HG03460 (cell line): ENCODE measurements around the gene HIVEP2.
A peak's percentile ranks its signal among the peaks of the same experiment; 100 is the strongest.

Experiments used
- ATAC-seq: cut with Tn5 transposase; IDR thresholded peaks from one replicate; pipeline ENCODE4 v1.9.1; 2021; ENCODE audit not compliant: unreplicated experiment

HIVEP2 gene

DNA sequence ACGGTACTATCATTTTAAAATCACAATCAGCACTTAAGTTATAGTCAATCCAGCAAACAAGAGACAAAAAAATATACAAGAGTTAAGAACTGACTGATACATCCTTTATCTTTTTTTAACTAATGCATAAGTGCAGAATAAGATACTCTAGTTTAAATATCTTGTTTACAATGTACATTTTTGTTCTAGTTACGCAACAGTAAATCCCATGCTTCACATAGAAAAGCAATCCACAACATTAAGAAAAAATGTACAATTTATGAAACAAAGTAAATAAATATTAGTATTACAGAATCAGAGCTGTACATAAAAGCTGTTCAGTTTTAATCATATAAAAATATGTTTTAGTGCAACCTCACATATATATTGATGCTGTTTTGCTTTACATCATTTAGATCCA, 192.6 kb downstream of the HIVEP2 start:
- ATAC-seq: no peak

- ATAC-seq: no peak
Measured at GRCh38 chr6:142751452-142751851, 193.5 kb downstream of the HIVEP2 start.

GRCh38 chr6:142750998-142751397, 194.0 kb downstream of the HIVEP2 start:
- ATAC-seq: no peak

DNA sequence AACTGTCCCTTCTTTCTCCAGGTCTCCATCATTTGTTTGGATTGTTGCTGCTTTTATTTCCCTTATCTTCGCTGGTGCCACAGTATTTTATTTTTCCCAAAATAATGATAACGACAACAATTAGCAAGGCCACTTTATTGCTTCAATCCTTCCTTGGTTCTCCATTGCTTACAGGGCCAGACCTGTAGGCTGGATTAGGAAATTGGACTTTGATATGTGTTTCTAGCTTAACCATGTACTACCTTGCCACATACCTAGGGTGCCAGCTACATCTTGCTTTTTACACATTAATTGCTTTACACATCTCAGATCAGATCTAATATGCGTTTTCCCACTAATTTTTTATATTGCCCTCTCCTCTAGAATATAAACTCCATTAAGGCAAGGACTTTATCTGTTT, 195.4 kb downstream of the HIVEP2 start:
- ATAC-seq: no peak

DNA sequence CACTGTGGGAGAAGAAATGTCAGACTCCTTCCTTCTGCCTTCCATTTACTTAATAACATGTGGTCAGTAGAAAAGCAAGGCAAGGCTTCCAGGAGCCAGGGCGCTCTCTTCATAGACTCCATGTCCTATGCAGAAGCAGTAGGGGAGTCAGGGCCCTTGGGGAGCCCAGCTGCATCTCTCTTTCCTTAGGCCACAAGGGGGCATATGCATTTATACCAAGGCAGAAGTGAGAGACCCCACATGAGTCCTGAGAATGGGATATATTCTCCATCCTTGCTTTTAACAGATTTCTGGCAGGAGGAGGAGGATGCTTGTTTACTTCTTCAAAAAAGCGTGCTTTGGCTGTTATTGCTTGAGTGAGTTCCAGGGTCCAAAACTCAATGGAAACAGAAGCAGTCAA, 198.5 kb downstream of the HIVEP2 start:
- ATAC-seq: peak; percentile 59

DNA sequence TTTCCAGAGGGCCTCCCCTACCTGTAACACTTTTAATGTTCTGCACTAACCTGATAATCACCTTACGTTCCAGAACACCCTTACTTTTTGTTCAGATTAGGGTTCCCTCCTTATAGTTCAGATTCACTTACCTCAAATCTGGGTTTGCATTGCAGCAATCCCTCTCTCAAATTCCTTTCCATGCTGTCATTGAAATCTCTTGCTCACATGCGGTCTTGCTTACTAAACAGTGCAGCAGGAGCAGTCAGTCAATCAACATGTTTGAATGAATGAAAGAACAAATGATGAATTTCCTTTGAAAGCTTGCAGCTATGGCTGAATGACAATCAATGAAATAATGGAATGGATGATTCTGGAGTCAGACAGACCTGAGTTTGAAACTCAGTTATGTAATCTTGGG, 200.1 kb downstream of the HIVEP2 start:
- ATAC-seq: no peak

DNA sequence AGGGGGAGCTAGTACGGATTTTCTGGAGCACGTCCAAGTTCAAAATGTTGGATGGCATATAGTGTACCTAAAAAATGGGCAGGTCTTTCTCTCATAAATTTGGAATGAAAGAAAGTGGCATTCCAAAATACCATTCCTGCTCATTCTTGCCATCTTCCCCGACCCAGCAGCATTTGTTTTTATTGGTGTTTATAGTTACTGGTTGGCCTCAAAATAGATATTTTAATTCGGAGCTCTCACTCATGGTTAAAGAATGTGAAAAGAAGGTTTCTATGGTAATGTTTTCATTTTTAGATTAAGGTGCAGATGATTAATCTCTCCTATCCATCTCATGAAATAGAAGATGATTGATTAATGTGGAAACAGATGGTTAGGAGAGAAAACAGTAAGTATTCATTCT, 204.5 kb downstream of the HIVEP2 start:
- no peak for ATAC-seq

- no peak for ATAC-seq
Measured at GRCh38 chr6:142738731-142739130, 206.2 kb downstream of the HIVEP2 start.

GRCh38 chr6:142738035-142738396, 207.0 kb downstream of the HIVEP2 start:
- ATAC-seq: no peak

DNA sequence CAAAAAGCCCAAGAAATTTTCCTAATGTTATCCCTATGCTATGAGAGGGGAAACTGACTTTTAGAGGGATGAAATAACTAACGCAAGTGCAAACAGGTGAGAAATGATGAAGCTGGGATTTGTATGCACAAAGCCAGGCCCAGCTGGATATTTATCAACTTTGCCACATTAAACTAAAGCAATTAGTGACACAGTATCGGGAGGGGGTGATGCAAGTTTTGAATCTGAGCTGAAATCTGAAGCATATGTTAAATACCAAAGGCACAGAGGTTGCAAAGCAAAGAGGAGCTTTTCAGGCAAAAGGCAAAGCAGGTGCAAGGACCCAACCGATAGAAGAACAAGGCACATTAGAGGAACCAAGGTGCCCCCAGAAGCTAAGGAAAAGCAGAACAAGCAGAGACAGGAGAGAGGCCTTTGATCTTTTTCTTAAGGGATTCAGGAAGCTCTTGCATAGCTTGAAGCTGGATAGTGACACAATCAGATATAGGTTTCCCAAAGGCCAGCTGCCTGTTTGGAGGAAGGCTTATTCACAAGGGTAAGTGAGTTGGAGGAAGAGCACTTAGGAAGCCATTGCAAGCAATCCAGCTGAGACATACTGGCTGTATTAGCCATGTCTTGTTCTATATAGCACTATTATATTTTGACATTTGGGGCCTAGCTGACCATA, 207.5 kb downstream of the HIVEP2 start:
- ATAC-seq: no peak

GRCh38 chr6:142735204-142735603, 209.8 kb downstream of the HIVEP2 start:
- no peak for ATAC-seq

DNA sequence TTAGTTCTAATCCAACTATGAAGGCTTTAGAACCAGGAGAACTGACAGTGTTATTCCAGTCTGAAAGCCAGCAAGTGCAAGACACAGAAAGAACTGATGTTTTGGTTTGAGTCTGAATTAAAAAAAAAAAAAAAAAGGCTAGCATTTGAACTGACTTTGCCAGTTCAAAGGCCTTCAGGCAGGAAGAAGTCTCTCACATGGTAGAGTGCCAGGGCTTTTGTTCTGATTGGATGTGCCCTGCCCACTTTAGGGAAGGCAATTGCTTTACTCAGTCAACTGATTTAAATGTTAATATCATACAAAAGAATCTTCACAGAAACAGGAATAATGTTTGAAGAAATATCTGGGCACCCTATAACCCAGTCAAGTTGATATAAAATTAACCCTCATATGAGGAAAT, 212.2 kb downstream of the HIVEP2 start:
- no peak for ATAC-seq

DNA sequence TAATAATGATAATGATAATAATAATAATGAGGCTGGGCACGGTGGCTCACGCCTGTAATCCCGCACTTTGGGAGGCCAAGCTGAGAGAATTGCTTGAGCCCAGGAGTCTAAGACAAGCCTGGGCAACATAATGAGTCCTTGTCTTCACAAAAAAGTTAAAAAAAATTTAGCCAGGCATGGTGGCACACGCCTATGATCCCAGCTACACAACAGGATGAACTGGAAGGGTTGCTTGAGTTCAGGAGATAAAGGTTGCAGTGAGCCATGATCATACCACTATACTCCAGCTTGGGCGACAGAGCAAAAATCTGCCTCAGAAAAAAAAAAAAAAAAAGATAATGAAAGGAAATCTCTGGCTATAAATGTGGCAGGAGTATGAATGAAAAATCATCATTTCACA, 213.4 kb downstream of the HIVEP2 start:
- no peak for ATAC-seq

DNA sequence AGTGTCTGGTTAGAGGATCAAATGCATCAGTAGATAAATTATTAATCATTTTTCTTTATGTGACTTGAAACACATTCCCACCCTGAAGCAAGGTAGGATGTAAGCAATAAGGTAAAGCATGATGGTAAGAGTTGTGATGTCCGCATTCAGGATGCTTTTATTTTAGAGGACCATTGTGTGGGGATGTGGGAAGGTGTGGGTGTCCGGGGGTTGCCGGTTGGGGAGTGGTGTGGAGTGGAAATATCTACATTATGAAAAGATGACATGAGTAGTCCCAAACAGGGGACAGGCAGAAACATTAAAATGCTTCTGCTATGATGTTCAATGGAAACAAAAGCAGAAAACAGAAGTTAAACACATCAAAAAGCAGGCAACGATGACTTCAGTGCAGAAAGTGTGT, 215.4 kb downstream of the HIVEP2 start:
- no peak for ATAC-seq

DNA sequence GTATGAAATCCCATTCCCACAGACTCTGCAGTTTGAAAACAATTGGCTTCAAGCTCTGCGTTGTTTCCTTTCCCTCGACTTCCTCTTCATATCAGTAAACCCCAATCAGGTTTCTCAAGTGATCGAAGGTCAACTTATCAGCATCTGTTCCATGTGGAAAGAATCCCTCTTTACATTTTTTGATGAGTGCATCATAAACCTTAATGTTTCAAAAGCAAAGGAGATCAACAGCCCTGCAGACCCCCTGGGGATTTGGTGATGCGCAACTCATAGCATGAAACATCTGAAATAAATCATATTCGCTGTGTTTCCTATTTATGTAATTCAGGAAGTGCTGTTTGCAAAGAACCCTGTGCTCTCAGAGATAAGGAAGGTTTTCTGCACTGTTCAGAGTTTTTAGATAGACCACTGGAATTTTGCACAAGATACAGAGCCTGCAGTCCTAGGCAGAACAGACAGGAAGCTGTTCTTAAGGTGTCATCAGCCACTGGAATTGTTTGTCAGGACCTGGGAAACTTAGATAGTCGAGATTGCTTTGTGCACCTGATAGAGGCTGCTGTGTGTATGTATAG, 216.0 kb downstream of the HIVEP2 start:
- no peak for ATAC-seq

GRCh38 chr6:142728364-142728763, 216.6 kb downstream of the HIVEP2 start:
- no peak for ATAC-seq

DNA sequence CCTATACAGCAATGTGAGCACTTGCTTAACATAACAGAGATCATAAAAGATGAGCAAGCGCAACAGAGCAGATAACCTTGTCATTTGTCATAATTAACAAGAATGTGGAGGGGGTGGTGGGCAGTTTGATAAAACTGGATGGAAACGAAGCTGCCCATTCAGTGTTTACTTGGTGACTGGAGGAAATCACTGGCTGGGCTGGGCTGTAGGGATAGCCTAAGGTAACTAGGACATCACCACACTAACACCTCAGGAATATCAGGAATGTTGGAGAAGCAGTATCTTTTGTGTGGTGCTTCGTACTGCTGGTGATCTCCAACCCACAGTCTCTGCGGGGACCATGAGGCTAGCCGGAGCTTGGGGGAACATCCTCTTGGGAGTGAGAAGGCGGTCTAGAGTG, 218.4 kb downstream of the HIVEP2 start:
- ATAC-seq: no peak

GRCh38 chr6:142725024-142725770, 219.8 kb downstream of the HIVEP2 start:
- ATAC-seq: no peak

- ATAC-seq: no peak
Measured at GRCh38 chr6:142722841-142723240, 222.1 kb downstream of the HIVEP2 start.

GRCh38 chr6:142722012-142722411, 223.0 kb downstream of the HIVEP2 start:
- no peak for ATAC-seq

DNA sequence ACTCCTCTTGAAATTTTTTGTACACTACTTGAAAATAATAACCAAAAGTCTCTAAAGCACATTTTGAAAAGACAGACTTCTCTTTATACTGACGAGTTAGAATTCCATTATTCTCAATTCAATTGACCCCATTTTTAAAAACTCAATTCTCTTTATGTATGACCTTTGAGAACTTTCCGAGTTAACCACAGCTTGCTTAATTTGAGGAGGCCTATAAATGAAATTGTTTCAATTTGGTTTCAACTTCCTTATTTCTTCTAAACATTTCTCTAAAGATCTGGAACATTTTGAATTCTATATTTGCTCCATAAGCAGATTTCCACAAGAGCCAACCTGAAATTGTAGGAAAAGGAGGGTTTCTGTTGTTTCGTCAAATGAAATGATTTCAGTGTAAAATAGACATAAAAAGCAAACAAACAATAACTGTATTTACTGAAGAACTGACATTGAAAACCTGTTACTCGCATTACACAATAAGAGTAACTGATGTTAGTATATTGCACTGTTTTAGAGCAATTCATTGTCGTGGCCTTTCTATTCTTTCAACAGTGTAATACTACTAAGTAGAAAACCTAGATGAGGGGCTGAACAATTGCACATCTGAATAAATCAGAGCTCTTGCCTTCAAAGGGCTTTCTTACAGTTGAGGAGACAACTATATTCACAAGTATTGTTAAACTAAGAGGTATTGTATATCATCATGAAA, 223.6 kb downstream of the HIVEP2 start:
- ATAC-seq: no peak

DNA sequence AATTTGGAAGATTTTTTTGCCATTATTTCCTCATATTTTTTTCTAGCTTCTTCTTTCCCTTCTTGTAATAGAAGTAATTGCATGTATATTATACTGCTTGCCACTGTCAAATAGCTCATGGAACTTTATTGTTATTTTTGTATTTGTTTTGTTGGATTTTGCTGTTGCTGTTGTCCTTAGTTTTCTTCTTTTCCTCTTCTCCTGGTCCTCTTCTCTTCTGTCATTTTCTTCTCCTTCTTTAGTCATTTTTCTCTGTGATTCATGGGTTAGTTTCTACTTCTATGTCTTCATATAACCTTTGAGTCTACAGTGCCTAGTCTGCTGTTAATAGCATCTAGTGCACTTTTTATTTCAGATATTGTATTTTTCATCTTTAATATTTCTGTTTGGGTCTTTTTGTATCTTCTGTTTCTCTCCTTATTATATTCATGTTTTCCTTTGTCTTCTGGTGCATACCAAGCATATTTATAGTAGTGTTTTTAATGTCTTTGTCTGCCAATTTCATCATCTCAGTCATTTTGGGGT, 226.2 kb downstream of the HIVEP2 start:
- ATAC-seq: no peak
